Right lobe of liver (tissue), 4 donors: ENCODE data around the gene ADIPOR2.
"Not testable (repeated sequence)": the region's sequence is repeated elsewhere in the genome, so short reads cannot be mapped to it uniquely, and the experiment has no call there.

Source experiments
- CTCF ChIP-seq, 4 donors: fragments of 200-600 bp in 3 of 4; fragments of 450-650 bp in 1 of 4; IDR thresholded peaks; one replicate each; pipeline versions ENCODE4 v1.5.1 to v1.8.0; 2016 to 2022; ENCODE audit warnings: antibody characterized with exemption in 4 of 4, mild to moderate bottlenecking in 2 of 4
- POLR2A ChIP-seq: fragments of 450-650 bp; IDR thresholded peaks from one replicate; pipeline ENCODE4 v1.6.1; 2017; ENCODE audit warnings: antibody characterized with exemption, mild to moderate bottlenecking
- donor health status: DM: no; HTN: no; CAD: no.
- donor health status: DM: no; HTN: no; CAD: no.
- donor health status: DM: no; HTN: yes; CAD: no.

GRCh38 chr12:1695097-1695496 is 4.2 kb downstream of the ADIPOR2 start:
- TF ChIP-seq CTCF (IDR thresholded peaks at IDR 0.05); POLR2A: not testable (repeated sequence)
